Calu3 (cell line): ENCODE data around the gene MTA1. TPM values are rescaled to one million over a fixed set of nuclear protein-coding genes. Genes with fewer than 3 reads are reported as not detected.

Source experiments
- BruUV-seq: library from RNA; stranded (reverse); fragments of 400-500 nt; replicated peaks from 2 replicates; lab custom pipeline; 2021; lab: Mats Ljungman, UMichigan
- CTCF ChIA-PET: fragments of 300-600 bp; sonication (Branson Sonifier 250); formaldehyde crosslinking; loops from one replicate; lab custom pipeline; 2022; ENCODE audit warnings: antibody characterized with exemption; lab: Charles Lee
- DNase-seq: peaks from one replicate; pipeline ENCODE4 v3.0.0; 2022
- H3K27ac Mint-ChIP-seq: one replicate; pipeline ENCODE4 v1.8.0; 2022; ENCODE audit warnings: mixed read lengths; ENCODE audit not compliant: unreplicated experiment
- H3K27me3 Mint-ChIP-seq: one replicate; pipeline ENCODE4 v1.8.0; 2022; ENCODE audit warnings: mixed read lengths; ENCODE audit not compliant: unreplicated experiment
- H3K36me3 Mint-ChIP-seq: one replicate; pipeline ENCODE4 v1.8.0; 2022; ENCODE audit warnings: mild to moderate bottlenecking, moderate library complexity, mixed read lengths; ENCODE audit not compliant: insufficient read depth, unreplicated experiment
- H3K4me1 Mint-ChIP-seq: one replicate; pipeline ENCODE4 v1.8.0; 2022; ENCODE audit warnings: mild to moderate bottlenecking, low read depth, mixed read lengths; ENCODE audit not compliant: unreplicated experiment
- H3K4me3 Mint-ChIP-seq: one replicate; pipeline ENCODE4 v1.8.0; 2022; ENCODE audit warnings: mild to moderate bottlenecking, low read depth, moderate library complexity, mixed read lengths; ENCODE audit not compliant: unreplicated experiment
- H3K9me3 Mint-ChIP-seq: one replicate; pipeline ENCODE4 v1.8.0; 2022; ENCODE audit warnings: low read depth, mixed read lengths; ENCODE audit not compliant: unreplicated experiment
- intact Hi-C: fragments of 100-400 bp; cut with micrococcal nuclease; formaldehyde crosslinking; loops from one replicate; pipeline ENCODE4 v1.10.0; 2022; ENCODE audit not compliant: unreplicated experiment
- total RNA-seq: library from RNA; stranded (reverse); gene quantifications from 2 replicates; pipeline ENCODE4 v1.2.3, GENCODE V29; 2022
- TF ChIP-seq, protein P1 (sequence below): fragments of 200-600 bp; IDR thresholded peaks from one replicate; pipeline ENCODE4 v1.8.0; 2022; ENCODE audit warnings: antibody characterized with exemption; ENCODE audit not compliant: unreplicated experiment

The MTA1 gene
- total RNA-seq, 1 experiment from 2014 or later = 168 TPM

DNA sequence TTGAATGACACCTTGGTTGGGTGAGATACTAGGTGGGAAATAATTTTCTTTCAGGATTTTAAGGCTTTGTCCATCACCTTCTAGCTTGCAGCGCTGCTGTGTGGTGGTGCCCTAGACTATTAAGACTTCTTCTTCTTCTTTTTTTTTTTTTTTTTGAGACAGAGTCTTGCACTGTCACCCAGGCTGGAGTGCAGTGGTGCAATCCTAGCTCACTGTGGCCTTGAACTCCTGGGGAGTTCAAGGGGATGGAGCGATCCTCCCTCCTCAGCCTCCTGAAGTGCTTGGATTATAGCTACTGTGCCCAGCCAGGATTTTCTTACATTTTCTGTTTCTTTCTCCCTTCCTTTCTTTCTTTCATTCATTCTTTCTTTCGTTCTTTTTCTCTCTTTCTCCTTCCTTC lies 10.3 kb upstream of the MTA1 start:
- CTCF ChIA-PET = no interaction called here
- intact Hi-C loops = no loop called here
- no peaks in the 10 kb centered on the region for H3K4me1 Mint-ChIP-seq

DNA sequence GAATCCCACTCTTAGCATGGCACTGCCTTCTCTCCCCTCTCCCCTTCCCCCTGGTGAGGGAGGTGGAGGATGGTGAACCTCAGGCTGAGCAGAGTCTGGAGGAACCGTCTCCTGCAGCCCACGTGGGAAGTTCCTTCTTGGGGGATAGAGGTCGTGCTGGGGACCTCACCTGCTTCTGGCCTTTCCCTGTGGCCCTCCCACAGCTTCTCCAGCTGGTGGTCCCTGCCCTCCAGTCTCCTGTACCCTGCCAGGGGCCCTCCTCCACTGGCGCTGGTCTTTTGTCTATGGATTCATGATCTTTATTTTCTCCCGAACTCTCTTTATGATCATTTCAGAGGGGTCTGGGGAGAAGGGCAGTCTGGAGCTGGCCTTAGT lies 9.0 kb upstream of the MTA1 start:
- Mint-ChIP-seq H3K27me3 (peaks cover 55% of the 10 kb centered on the region), H3K9me3 (no peaks in the 10 kb centered on the region), H3K4me3 (peak overlapping the region; percentile 71), H3K4me1 (no peaks in the 10 kb centered on the region), H3K36me3 (peaks cover 5% of the 10 kb centered on the region), H3K27ac (no peak overlapping the region)
- CTCF ChIA-PET = interaction anchor here (0.6 to 1.0 kb wide), 3 partner anchors 70 to 713 kb away, joined by 3 to 6 read pairs (median 3); no protein-coding TSS in a partner anchor
- DNase-seq = no peak
- intact Hi-C loops = no loop called here
- TF ChIP-seq, protein P1, sequence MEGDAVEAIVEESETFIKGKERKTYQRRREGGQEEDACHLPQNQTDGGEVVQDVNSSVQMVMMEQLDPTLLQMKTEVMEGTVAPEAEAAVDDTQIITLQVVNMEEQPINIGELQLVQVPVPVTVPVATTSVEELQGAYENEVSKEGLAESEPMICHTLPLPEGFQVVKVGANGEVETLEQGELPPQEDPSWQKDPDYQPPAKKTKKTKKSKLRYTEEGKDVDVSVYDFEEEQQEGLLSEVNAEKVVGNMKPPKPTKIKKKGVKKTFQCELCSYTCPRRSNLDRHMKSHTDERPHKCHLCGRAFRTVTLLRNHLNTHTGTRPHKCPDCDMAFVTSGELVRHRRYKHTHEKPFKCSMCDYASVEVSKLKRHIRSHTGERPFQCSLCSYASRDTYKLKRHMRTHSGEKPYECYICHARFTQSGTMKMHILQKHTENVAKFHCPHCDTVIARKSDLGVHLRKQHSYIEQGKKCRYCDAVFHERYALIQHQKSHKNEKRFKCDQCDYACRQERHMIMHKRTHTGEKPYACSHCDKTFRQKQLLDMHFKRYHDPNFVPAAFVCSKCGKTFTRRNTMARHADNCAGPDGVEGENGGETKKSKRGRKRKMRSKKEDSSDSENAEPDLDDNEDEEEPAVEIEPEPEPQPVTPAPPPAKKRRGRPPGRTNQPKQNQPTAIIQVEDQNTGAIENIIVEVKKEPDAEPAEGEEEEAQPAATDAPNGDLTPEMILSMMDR = no peak
- BruUV-seq = no TSS peak

More for the DNA sequence above, 10.3 kb upstream of the MTA1 start:
- Mint-ChIP-seq H3K9me3 (no peaks in the 10 kb centered on the region), H3K36me3 (peaks cover 5% of the 10 kb centered on the region), H3K4me3 (no peak overlapping the region), H3K27ac (no peak overlapping the region), H3K27me3 (peaks cover 58% of the 10 kb centered on the region)
- no TSS peak for BruUV-seq
- TF ChIP-seq, protein P1 = no peak
- no peak for DNase-seq

DNA sequence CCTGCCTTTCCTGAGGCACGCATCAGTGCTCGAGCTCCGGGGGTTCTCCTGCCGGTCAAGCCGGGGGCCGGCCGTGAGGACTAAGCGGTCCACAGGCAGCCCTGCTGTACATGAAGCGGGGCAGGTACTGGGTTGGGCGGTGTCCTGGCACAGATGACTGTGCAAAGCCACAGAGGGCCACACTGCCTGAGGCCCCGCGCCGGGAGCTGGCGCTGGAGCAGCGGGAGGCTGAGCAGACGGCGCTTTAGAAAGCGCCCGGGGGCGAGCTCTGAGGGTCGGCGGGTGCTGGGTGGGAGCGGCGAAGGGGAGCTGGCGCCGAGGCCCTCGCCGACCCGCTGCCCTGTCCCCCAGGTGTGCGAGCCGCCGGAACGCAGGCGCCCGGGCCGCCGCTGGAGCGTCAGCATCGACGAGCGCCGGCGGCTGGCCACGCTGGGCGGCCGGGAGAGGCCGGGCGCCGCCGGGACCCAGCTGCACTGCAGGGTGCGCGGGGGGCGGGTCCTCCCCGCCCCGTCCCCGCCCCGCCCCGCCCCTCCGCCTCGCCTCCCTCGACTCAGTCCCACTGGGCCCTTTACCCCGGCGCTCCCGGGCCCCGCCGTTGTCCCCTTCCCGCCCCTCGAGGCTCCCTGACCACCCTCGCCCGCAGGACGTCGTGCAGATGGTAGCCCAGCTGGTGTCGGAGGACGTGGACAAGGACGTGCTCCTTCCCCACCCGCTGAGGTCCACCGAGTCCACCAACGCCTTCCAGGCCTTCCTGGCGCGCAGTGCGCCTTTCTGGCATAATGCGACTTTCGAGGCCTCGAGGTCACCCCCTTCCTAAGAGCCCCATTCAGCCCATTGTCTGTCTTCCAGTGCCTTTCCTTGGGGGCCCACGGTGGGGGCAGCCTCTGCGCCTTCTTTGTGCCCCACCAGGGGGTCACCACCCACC lies 8.3 kb upstream of the MTA1 start:
- DNase-seq = peak; percentile 60
- H3K27me3 Mint-ChIP-seq = peaks cover 48% of the 10 kb centered on the region
- CTCF ChIA-PET = interaction anchor here (0.6 to 1.0 kb wide), 5 partner anchors 13 to 714 kb away, joined by 3 to 6 read pairs (median 3); no protein-coding TSS in a partner anchor
- peaks cover 5% of the 10 kb centered on the region for H3K36me3 Mint-ChIP-seq
- TF ChIP-seq, protein P1 = no peak
- H3K4me3 Mint-ChIP-seq = peak overlapping the region; percentile 71
- no TSS peak for BruUV-seq
- H3K27ac Mint-ChIP-seq = no peak overlapping the region
- H3K4me1 Mint-ChIP-seq = no peaks in the 10 kb centered on the region
- intact Hi-C loops = no loop called here
- no peaks in the 10 kb centered on the region for H3K9me3 Mint-ChIP-seq

DNA sequence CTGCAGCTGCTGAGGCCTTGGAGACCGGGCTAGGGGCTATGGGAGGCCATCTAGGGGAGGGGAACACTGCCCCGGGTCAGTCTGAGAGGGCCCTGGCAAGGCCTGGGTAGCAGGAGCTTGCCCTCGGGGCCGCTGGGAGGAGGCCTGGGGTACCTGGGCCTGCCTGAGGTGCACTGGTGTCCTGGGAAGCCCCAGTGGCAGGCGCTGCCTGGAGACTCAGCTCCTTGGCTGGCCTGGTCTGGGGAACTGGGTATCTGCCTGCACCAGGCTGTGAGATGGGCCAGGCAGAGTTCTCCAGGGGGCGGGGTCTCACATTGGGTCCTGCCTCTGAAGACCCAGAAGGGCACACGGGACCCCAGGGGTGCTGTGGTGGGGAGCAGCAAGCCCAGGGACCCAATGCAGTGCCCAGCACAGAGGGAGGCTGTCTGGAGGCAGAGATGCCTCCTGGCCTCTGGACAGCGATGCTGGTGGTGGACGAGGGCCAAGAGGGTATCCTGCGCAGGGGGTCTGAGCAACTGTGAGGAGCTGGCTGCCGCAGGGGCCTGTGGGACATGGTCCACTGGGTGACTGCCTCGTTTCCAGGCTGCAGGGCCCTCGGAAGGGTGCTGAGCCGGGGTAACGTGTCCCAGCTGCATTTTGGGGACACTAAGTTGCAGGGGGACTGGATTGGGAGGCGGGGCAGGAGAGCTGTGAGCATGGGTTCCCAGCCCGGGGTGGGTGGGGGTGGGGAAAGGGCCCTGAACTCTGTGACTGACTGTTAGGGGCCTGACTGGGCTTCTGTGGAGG lies 7.4 kb upstream of the MTA1 start:
- Mint-ChIP-seq H3K27ac (no peak overlapping the region), H3K27me3 (peaks cover 46% of the 10 kb centered on the region), H3K4me3 (peak overlapping the region; percentile 71), H3K9me3 (no peaks in the 10 kb centered on the region), H3K4me1 (no peaks in the 10 kb centered on the region), H3K36me3 (peaks cover 5% of the 10 kb centered on the region)
- BruUV-seq = no TSS peak
- DNase-seq = no peak
- intact Hi-C loops = no loop called here
- TF ChIP-seq, protein P1 = no peak
- CTCF ChIA-PET = no interaction called here
